B cell (primary cell): ENCODE measurements around the gene UNC13A. TPM values are rescaled to one million over a fixed set of nuclear protein-coding genes. Genes with fewer than 3 reads are reported as not detected.

ENCODE experiments used
- ATAC-seq: fragments of 200-7000 bp; cut with Tn5 transposase; one replicate; pipeline ENCODE4 v1.10.0; 2021; ENCODE audit warnings: low read depth, mild to moderate bottlenecking, moderate number of reproducible peaks, moderate library complexity
- CTCF ChIA-PET: fragments of 350-600 bp; sonication (Branson Sonifier 250); formaldehyde crosslinking; loops from one replicate; lab custom pipeline; 2021; ENCODE audit warnings: antibody characterized with exemption, inconsistent platforms; lab: Charles Lee
- POLR2A ChIA-PET: fragments of 350-600 bp; sonication (Branson Sonifier 250); formaldehyde crosslinking; loops from one replicate; lab custom pipeline; 2021; ENCODE audit warnings: antibody characterized with exemption; lab: Charles Lee
- DNase-seq: peaks from one replicate; pipeline ENCODE4 v3.0.0; 2013
- H2AFZ ChIP-seq: 2 replicates; pipeline ENCODE4 v1.6.1; 2012; ENCODE audit warnings: mild to moderate bottlenecking, low read depth, low read length; ENCODE audit not compliant: insufficient read depth, poor library complexity, severe bottlenecking
- H3K27ac ChIP-seq, 2 donors: 1 replicate in 1 of 2; 2 replicates in 1 of 2; pipeline ENCODE4 v1.5.1; 2012 to 2013; ENCODE audit warnings: low read length in 2 of 2, mild to moderate bottlenecking in 2 of 2, moderate library complexity in 1 of 2
- H3K27me3 ChIP-seq, 4 experiments: fragments of 200-600 bp in 1 of 4; sonication (generic) in 1 of 4; replicated peaks in 1 of 4; 1 replicate in 2 of 4; 2 replicates in 2 of 4; pipeline versions ENCODE4 v1.6.1 to v1.7.0; 2013 to 2016; ENCODE audit warnings: low read length in 3 of 4, mild to moderate bottlenecking in 2 of 4, mixed read lengths in 1 of 4, moderate library complexity in 1 of 4; ENCODE audit not compliant: insufficient read depth in 4 of 4, control insufficient read depth in 3 of 4; ENCODE audit errors: control extremely low read depth in 1 of 4
- H3K36me3 ChIP-seq, 2 experiments: replicated peaks in 1 of 2; 1 replicate in 1 of 2; 2 replicates in 1 of 2; pipeline versions ENCODE4 v1.6.1 to v1.7.1; 2013; ENCODE audit warnings: low read length in 1 of 2; ENCODE audit not compliant: insufficient read depth in 2 of 2, control insufficient read depth in 1 of 2; ENCODE audit errors: control extremely low read depth in 1 of 2, extremely low read depth in 1 of 2
- H3K4me1 ChIP-seq, 2 donors: fragments of 200-600 bp in 1 of 2; sonication (generic) in 1 of 2; 1 replicate in 1 of 2; 2 replicates in 1 of 2; pipeline versions ENCODE4 v1.5.1 to v1.6.1; 2013 to 2017; ENCODE audit warnings: low read length in 2 of 2; ENCODE audit not compliant: control insufficient read depth in 2 of 2, insufficient read depth in 2 of 2
- H3K4me2 ChIP-seq: replicated peaks from 2 replicates; pipeline ENCODE3; 2012; ENCODE audit warnings: mild to moderate bottlenecking, low read depth, low read length; ENCODE audit not compliant: poor library complexity, severe bottlenecking
- H3K4me3 ChIP-seq, 5 experiments: fragments of 200-600 bp in 1 of 5; sonication (generic) in 1 of 5; 1 replicate in 3 of 5; 2 replicates in 2 of 5; pipeline versions ENCODE4 v1.5.1 to v1.7.0; 2011 to 2016; ENCODE audit warnings: low read length in 4 of 5, mild to moderate bottlenecking in 4 of 5, low read depth in 2 of 5, control low read depth in 1 of 5, moderate library complexity in 1 of 5; ENCODE audit not compliant: insufficient read depth in 1 of 5; ENCODE audit errors: control extremely low read depth in 1 of 5, extremely low read depth in 1 of 5
- H3K79me2 ChIP-seq: fragments of 200-600 bp; sonication (generic); one replicate; pipeline ENCODE4 v1.6.0; 2016; ENCODE audit warnings: low read length; ENCODE audit not compliant: control insufficient read depth, insufficient read depth
- H3K9ac ChIP-seq: fragments of 200-600 bp; sonication (generic); 2 replicates; pipeline ENCODE4 v1.6.1; 2017; ENCODE audit warnings: mild to moderate bottlenecking, low read length, moderate library complexity
- H3K9me3 ChIP-seq, 3 donors: one replicate each; pipeline versions ENCODE4 v1.6.1 to v1.7.1; 2013; ENCODE audit warnings: low read length in 2 of 3; ENCODE audit not compliant: control insufficient read depth in 2 of 3, insufficient read depth in 1 of 3; ENCODE audit errors: control extremely low read depth in 1 of 3
- H4K20me1 ChIP-seq: 2 replicates; pipeline ENCODE4 v1.6.0; 2012; ENCODE audit warnings: mild to moderate bottlenecking, low read length; ENCODE audit not compliant: insufficient read depth, control insufficient read depth, poor library complexity, severe bottlenecking
- H3K27ac Mint-ChIP-seq: one replicate; pipeline ENCODE4 v1.8.0; 2021; ENCODE audit warnings: mixed read lengths
- H3K27me3 Mint-ChIP-seq: one replicate; pipeline ENCODE4 v1.8.0; 2021; ENCODE audit warnings: mixed read lengths
- H3K4me1 Mint-ChIP-seq: one replicate; pipeline ENCODE4 v1.8.0; 2021; ENCODE audit warnings: mixed read lengths
- H3K4me3 Mint-ChIP-seq: one replicate; pipeline ENCODE4 v1.8.0; 2021; ENCODE audit warnings: mixed read lengths
- H3K9me3 Mint-ChIP-seq: one replicate; pipeline ENCODE4 v1.8.0; 2022; ENCODE audit warnings: mixed read lengths; ENCODE audit not compliant: insufficient read depth
- CTCF ChIP-seq: fragments of 200-600 bp; IDR thresholded peaks from one replicate; pipeline ENCODE4 v1.8.0; 2022; ENCODE audit warnings: antibody characterized with exemption, mild to moderate bottlenecking
- EZH2 ChIP-seq: IDR thresholded peaks from 2 replicates; pipeline ENCODE4 v1.6.1; 2012; ENCODE audit warnings: borderline replicate concordance, low read depth, mild to moderate bottlenecking, moderate library complexity, low read length; ENCODE audit not compliant: insufficient read depth, poor library complexity, severe bottlenecking
- WGBS: methylation state at CpG from one replicate; pipeline ENCODE4 v1.1.5; 2013; ENCODE audit warnings: missing lambda C conversion rate; ENCODE audit not compliant: insufficient coverage; 5-methylcytosine and 5-hydroxymethylcytosine counted together
- intact Hi-C: fragments of 100-400 bp; cut with micrococcal nuclease; formaldehyde crosslinking; loops from one replicate; pipeline ENCODE4 v1.10.0; 2022
- polyA plus RNA-seq: library from polyadenylated mRNA; depleted of rRNA; stranded (reverse); fragments of >200 nt; gene quantifications from 2 replicates; pipeline ENCODE4 v1.2.3, GENCODE V29; 2012
- total RNA-seq, 2 donors: library from RNA; stranded (reverse); fragments of 120-200 nt in 1 of 2; gene quantifications; 1 replicate in 1 of 2; 2 replicates in 1 of 2; pipeline versions ENCODE4 v1.2.3 to v1.2.4, GENCODE V29; 2013 to 2022

Gene UNC13A
- total and polyA plus RNA-seq, 2 donors (not counting 1 experiment from before 2014, with no cell fraction given) = 0.10 TPM; not detected in 1

GRCh38 chr19:17681505-17682125 lies 6.5 kb downstream of the UNC13A start:
- DNase-seq (peak; percentile 57), ATAC-seq (no peak)
- H3K4me1 ChIP-seq = peaks cover 26 to 30% of the 10 kb centered on the region in 2 donors
- ChIA-PET CTCF (interaction anchor here (0.6 to 0.7 kb wide), 2 partner anchors 69 to 128 kb away, joined by 3 read pairs; partner anchors contain the start of gene FCHO1), POLR2A (no interaction called here)
- peaks cover 0 to 26% (median 0%) of the 10 kb centered on the region in 3 donors for H3K9me3 ChIP-seq
- no peak overlapping the region for H3K4me2 ChIP-seq
- intact Hi-C loops = no loop called here
- Mint-ChIP-seq H3K9me3 (no peaks in the 10 kb centered on the region), H3K4me1 (peaks cover 21% of the 10 kb centered on the region), H3K4me3 (no peak overlapping the region), H3K27me3 (peaks cover 68% of the 10 kb centered on the region), H3K27ac (no peak overlapping the region)
- H3K79me2 ChIP-seq = no peaks in the 10 kb centered on the region
- TF ChIP-seq CTCF = no peak
- no peak for TF ChIP-seq EZH2
- 54% methylated on average over 21 of the region's 25 CpGs for WGBS
- H2AFZ ChIP-seq = no peak overlapping the region
- no peak overlapping the region for H3K27ac ChIP-seq
- no peak overlapping the region for H3K4me3 ChIP-seq
- H3K27me3 ChIP-seq = peaks cover 0 to 62% (median 35%) of the 10 kb centered on the region in 4 experiments
- no peaks in the 10 kb centered on the region for H4K20me1 ChIP-seq
- H3K9ac ChIP-seq = no peak overlapping the region
- H3K36me3 ChIP-seq = no peaks in the 10 kb centered on the region

DNA sequence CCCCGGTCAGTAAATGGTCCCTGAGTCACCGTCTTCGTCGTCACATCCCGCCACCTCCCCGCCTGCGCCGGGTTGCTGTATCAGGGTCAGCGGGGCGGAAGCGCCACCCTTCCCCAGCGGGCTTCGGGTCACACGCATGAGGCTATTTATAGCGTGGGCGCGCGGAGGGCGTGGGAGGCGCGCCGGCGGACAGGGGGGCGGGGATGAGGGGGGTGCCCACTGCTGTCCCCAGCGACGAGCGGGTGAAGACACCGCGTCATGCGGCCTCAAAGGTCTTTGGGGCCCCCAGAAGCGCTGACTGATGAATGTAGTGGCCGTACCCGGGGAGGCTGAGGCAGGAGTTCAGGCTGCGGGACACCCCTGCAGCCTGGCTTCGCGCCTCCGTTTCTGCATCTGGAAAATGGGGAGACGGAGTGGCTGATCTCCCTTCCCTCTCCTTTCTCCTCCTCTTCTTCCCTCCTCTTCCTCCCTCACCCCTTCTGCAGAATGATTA lies 7.9 kb downstream of the UNC13A start:
- H3K9me3 Mint-ChIP-seq = no peaks in the 10 kb centered on the region
- Histone ChIP-seq H3K9me3 (peaks cover 0 to 21% (median 0%) of the 10 kb centered on the region in 3 donors), H3K4me1 (peaks cover 17 to 19% of the 10 kb centered on the region in 2 donors), H3K4me3 (peak overlapping the region in 4 of 5 experiments; percentile 7 to 44 (median 13)), H3K27ac (no peak overlapping the region), H3K27me3 (peaks cover 0 to 49% (median 27%) of the 10 kb centered on the region in 4 experiments), H3K36me3 (no peaks in the 10 kb centered on the region), H3K79me2 (no peaks in the 10 kb centered on the region), H4K20me1 (no peaks in the 10 kb centered on the region), H3K9ac (peak overlapping the region; percentile 52), H3K4me2 (peak overlapping the region; percentile 78), H2AFZ (peak overlapping the region; percentile 9)
- H3K4me3 Mint-ChIP-seq = peak overlapping the region; percentile 80
- H3K27ac Mint-ChIP-seq = no peak overlapping the region
- peaks cover 16% of the 10 kb centered on the region for H3K4me1 Mint-ChIP-seq
- peak; percentile 77 for DNase-seq
- no peak for TF ChIP-seq CTCF
- no peak for TF ChIP-seq EZH2
- ChIA-PET POLR2A (no interaction called here), CTCF (no interaction called here)
- peak; percentile 83 for ATAC-seq
- intact Hi-C loops = no loop called here
- 2% methylated on average over 34 of the region's 38 CpGs for WGBS
- peaks cover 61% of the 10 kb centered on the region for H3K27me3 Mint-ChIP-seq
